ENCODE results near the gene AOPEP.
"Not testable (repeated sequence)": the region's sequence is repeated elsewhere in the genome, so short reads cannot be mapped to it uniquely, and the experiment has no call there.

Gene AOPEP

GRCh38 chr9:94819161-94819687, 92.7 kb downstream of the AOPEP start:
- DNase-seq = no peak

GRCh38 chr9:94821098-94821887, 94.8 kb downstream of the AOPEP start:
- peak in 1 of 5 experiments; percentile 30 for DNase-seq

DNA sequence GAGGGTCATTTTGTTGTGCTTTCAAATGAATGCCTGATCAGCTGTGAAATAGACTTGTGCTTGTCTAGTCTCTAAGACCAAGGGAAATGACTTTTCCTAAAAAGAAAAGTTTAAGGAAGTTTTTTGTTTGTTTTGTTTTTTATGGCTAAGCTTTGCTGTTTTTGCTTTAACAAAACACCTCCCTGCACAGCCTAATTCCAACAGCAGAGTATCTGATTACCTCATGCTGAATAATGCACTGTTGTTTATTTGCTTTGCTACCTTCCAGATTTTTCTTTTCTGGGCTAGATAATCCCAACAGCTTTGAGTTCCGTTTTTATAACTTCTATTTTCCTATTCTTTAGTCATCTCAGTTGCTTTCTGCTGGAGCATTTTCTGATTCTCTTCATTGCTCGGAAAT, 95.8 kb downstream of the AOPEP start:
- DNase-seq = no peak

- DNase-seq = no peak
Observed at GRCh38 chr9:94823710-94824109, 97.2 kb downstream of the AOPEP start.

GRCh38 chr9:94824411-94824810, 97.9 kb downstream of the AOPEP start:
- no peak for DNase-seq

GRCh38 chr9:94824913-94825610, 98.6 kb downstream of the AOPEP start:
- DNase-seq = no peak

DNA sequence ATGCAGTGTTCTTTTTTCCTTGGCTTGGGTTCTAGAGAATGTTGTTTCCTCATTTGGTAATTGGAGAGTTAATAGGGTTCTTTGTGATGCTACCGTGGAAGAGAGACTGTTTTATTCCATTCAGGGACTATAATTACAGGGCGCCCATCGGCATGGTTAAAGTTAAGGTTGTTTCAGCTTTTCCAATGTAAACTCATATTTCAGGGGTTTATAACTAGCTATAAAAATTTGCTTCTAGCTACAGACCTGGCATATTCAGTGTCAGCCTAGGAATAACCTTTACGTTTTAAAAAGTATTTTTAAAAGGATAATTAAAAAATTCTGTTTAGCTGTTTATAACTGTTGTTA, 99.1 kb downstream of the AOPEP start:
- no peak for DNase-seq

DNA sequence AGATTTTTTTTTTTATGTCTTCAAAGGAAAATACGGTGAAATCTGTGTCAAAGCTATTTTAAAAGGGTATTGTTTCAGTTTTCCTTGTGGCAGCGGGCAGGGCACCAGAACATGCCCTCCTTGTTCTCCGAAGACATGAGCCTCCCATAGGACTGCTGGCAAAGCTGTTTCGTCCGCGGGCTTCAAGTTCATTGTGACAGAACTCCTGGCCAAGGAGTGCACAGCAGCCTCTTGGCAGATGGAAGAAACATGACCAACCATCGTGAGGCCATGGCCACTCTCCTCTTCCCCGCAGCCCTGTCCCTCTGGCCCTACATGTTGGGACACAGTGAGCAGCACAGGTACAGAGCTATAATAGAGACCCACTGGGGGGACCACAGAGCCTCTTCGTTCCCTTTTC, 99.5 kb downstream of the AOPEP start:
- DNase-seq = no peak

DNA sequence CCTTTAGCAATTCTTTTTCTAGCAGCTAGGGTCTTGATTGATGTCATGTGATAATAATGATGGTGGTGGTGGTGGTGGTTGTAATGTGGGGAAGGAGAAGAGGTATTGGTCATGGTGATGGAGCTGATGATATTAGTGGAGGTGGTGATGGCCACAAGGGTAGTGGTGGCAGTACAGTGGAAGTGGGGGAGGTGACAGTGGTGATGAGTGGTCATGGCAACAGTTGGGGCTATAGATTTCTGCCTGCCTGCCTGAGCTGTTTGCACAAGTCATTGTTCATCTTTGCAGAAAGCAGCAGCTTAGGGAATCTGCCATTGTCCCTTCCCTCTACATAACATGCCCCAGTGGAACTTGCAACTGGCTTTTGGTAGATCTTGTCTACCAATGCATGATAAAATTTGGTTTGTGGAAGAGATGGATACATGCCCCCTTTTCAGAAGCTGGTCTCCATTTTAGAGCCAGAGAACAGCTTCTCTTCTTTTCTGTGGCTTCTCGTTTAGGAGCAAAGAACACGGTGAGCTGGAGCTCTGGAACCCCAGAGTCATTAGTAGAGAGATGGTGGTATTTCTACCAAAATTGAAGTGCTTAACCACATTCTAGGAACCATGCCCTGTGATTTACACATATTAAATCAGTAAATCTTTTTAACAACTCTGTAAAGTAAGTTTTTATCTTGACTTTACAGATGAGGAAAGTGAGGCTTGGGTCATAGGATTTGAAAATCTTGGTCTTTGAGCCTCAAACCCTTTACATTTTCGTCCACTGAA, 100.3 kb downstream of the AOPEP start:
- DNase-seq = peak in 1 of 5 experiments; percentile 48

GRCh38 chr9:94827584-94828304, 101.2 kb downstream of the AOPEP start:
- no peak for DNase-seq

DNA sequence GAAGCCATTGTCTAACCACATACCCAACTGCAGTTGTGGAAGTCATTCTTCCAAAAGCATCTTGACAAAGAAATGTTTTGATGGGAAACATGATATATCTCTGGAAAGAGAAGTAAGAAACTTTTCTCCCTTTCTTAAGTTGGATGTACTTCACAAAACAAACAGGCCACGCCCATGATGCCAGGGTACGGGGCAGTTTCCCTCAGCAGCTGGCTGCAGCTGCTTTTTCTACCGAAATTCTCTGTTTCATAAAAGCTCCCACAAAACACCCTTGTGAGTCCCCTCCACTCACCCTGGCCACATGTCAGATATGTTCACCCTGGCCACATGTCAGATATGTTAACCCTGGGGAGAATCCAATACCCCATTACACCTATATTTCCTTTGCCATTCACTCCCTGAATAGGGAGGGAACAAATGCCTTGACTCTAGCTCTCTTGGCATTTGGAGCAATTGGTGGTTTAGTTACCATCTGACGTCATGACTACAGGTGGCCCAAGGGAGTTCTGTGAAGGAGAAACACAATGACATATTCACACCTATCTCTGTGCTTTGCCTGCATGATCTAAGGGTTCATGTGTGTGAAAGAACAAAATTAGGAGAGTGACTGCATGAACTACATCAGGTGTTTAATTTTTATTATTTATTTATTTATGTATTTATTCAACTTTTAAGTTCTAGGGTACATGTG, 103.0 kb downstream of the AOPEP start:
- no peak for DNase-seq

DNA sequence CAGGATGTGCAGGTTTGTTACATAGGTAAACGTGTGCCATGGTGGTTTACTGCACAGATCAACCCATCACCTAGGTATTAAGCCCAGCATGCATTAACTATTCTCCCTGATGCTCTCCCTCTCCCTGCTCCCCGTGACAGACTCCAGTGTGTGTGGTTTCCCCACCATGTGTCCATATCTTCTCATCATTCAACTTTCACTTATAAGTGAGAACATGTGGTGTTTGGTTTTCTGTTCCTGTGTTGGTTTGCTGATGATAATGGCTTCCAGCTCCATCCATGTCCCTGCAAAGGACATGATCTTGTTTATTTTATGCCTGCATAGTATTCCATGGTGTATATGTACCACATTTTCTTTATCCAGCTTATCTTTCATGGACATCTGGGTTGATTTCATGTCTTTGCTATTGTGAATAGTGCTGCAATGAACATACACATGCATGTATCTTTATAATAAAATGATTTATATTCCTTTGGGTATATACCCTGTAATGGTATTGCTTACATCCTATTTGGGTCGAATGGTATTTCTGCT, 103.6 kb downstream of the AOPEP start:
- DNase-seq = not testable (repeated sequence)

GRCh38 chr9:94833802-94834201, 107.3 kb downstream of the AOPEP start:
- no peak for DNase-seq

DNA sequence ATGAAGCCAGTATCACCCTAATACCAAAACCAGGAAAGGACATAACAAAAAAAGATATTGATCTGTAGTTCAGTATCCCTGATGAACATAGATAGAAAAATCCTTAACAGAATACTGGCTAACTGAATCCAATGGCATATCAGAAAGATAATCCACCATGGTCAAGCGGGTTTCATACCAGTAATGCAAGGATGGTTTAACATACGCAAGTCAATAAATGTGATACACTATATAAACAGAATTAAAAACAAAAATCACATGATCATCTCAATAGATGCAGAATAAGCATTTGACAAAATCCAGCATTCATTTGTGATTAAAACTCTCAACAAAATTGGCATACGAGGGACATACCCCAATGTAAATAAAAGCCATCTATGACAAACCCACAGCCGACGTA, 110.9 kb downstream of the AOPEP start:
- DNase-seq = no peak

DNA sequence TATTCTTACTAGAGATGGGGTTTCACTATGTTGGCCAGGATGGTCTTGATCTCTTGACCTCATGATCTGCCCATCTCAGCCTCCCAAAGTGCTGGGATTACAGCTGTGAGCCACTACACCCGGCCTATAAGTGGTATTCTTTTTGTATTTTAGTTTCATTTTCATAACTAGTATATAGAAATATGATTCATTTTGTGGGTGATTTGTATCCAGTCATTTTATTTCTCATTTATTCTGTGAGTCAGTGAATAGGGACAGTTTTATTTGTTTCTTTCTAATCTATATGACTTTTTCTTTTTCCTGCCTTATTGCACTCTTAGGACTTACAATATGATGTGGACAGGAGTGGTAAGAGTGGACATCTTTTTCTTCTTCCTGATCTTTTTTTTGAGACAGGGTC, 112.9 kb downstream of the AOPEP start:
- DNase-seq = peak in 1 of 5 experiments; percentile 47

GRCh38 chr9:94840738-94841137, 114.2 kb downstream of the AOPEP start:
- no peak for DNase-seq

DNA sequence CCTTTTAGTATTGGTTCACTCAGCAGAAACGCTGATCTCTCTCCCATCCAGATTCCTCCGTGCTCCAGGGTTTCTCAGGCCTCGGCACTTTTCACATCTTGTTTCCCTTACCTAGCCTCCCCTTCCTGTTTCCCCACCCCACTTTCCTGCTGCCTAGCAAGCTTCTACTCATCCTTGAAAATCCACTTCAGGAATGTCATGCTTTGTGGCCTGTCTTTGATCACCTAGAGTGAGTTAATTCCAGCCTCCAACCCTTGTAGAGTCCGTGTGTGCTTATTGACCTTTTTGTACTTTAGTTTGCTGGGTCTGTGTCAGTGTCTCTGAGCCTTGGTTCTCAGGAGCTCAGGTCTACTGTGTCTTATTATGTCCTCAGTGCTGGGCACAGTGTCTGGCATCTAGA, 116.6 kb downstream of the AOPEP start:
- no peak for DNase-seq

DNA sequence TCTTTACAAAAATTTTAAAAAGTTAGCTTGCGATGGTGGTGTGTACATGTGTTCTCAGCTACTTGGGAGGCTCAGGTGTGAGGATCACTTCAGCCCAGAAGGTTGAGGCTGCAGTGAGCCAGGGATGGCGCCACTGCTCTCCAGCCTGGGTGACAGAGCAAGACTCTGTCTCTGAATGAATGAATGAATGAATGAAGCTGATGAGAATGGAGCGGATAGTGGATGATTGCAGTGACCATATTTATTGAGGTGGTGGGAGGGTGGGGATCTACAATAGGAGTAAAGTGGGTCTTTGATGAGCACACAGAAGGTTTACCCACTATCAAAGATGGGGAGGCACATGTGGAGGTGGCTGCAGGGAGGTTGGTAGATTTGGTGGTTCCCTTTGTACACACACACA, 120.2 kb downstream of the AOPEP start:
- DNase-seq = no peak

DNA sequence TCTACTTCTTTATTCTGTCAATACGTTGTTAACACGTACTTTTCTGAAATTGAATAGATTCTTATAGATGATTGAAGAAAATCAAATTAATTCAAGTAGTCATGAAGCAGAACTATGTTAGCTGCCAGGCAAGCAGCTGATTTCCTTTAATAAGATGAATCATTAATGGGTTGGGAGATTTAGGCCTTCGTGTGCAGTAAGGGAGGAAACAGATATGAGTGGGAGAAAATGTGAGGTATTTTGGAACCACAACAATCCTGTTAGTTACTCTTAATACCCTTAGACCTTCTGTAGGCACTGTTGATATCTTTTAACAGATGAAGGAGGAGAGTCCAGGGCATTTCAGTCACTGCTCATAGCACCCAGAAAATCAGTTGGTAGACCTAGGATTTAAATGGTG, 121.0 kb downstream of the AOPEP start:
- no peak for DNase-seq

- not testable (repeated sequence) for DNase-seq
Observed at GRCh38 chr9:94848791-94849190, 122.3 kb downstream of the AOPEP start.

DNA sequence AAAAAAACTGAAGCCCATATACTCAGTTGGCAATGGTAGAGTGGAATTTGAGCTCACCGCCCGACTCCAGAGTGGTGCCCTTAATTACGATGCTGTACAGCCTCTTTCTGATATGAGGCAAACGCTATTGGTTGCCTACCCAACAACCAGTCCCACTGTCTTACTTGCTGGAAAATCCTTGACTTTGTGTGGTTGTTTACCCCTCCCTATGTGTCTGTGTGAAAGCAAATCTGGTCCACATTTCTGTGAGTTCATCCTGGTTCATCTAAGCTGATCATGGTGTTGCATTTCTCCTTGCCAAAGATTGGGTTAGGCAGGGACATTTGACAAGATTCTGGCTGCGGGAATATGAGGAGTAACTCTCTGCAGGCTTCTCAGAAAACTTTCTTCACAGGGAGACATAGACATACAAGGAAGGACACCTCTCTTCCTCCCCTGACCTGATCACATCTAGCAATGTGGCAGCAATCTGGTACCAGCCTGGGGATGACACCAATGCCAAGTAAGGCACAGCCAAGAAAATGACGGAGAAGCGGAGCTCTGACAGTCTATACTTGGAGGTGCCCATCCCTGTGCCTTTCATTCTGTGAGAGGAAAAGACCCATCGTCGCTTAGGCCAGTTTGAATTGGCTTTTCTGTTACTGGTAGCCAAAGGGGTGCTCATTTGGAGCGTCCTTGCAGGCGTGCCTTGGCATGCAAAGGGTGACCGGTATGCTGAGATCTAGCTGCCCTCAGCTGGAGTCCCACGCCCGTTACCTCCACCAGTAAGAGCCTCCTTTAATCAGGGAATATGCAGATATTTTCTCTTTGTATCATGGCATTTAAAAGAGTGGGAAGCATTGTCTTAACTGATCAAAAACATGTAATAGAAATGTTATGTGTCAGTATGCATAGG, 124.3 kb downstream of the AOPEP start:
- DNase-seq = no peak

Measured in T-helper 2 cell (primary cell).